Right forelimb (tissue), 1 donor: ENCODE results near the gene PARP12.

Experiments used
- DNase-seq: peaks from one replicate; pipeline ENCODE4 v3.0.0-alpha.2; 2018

Gene PARP12

GRCh38 chr7:140059273-140060242 lies 3.2 kb downstream of the PARP12 start:
- DNase-seq = no peak

GRCh38 chr7:140058517-140058916 lies 4.2 kb downstream of the PARP12 start:
- DNase-seq = no peak

GRCh38 chr7:140057143-140057535 lies 5.6 kb downstream of the PARP12 start:
- DNase-seq = no peak

- DNase-seq = no peak
Observed at GRCh38 chr7:140056431-140057142, 6.2 kb downstream of the PARP12 start.

GRCh38 chr7:140055833-140056232 lies 6.9 kb downstream of the PARP12 start:
- no peak for DNase-seq

- no peak for DNase-seq
Observed at GRCh38 chr7:140054751-140055150, 8.0 kb downstream of the PARP12 start.

GRCh38 chr7:140053812-140054539 lies 8.8 kb downstream of the PARP12 start:
- DNase-seq = no peak

GRCh38 chr7:140051820-140052219 lies 10.9 kb downstream of the PARP12 start:
- no peak for DNase-seq

- DNase-seq = no peak
Observed at GRCh38 chr7:140050100-140050499, 12.7 kb downstream of the PARP12 start.

- no peak for DNase-seq
Observed at GRCh38 chr7:140049339-140050024, 13.3 kb downstream of the PARP12 start.

GRCh38 chr7:140048989-140049338 lies 13.8 kb downstream of the PARP12 start:
- no peak for DNase-seq

GRCh38 chr7:140048138-140048537 lies 14.6 kb downstream of the PARP12 start:
- DNase-seq = no peak

- no peak for DNase-seq
Observed at GRCh38 chr7:140047197-140047596, 15.6 kb downstream of the PARP12 start.

GRCh38 chr7:140045697-140046096 lies 17.1 kb downstream of the PARP12 start:
- DNase-seq = no peak

GRCh38 chr7:140044251-140044650 lies 18.5 kb downstream of the PARP12 start:
- no peak for DNase-seq

- DNase-seq = no peak
Observed at GRCh38 chr7:140042386-140042670, 20.4 kb downstream of the PARP12 start.

- no peak for DNase-seq
Observed at GRCh38 chr7:140041659-140042385, 20.9 kb downstream of the PARP12 start.

- no peak for DNase-seq
Observed at GRCh38 chr7:140039896-140040295, 22.9 kb downstream of the PARP12 start.

- no peak for DNase-seq
Observed at GRCh38 chr7:140039066-140039465, 23.7 kb downstream of the PARP12 start.

- DNase-seq = no peak
Observed at GRCh38 chr7:140036224-140036962, 26.4 kb downstream of the PARP12 start.

- DNase-seq = no peak
Observed at GRCh38 chr7:140035400-140036223, 27.1 kb downstream of the PARP12 start.
